Fibroblast of skin of scalp (primary cell): ENCODE results near the gene ERC1.
A peak's percentile ranks its signal among the peaks of the same experiment; 100 is the strongest.
"Not testable (repeated sequence)": the region's sequence is repeated elsewhere in the genome, so short reads cannot be mapped to it uniquely, and the experiment has no call there.

ENCODE experiments used
- DNase-seq: peaks from one replicate; pipeline ENCODE4 v3.0.0-alpha.2; 2013

ERC1 gene

GRCh38 chr12:1293901-1294300 is 302.9 kb downstream of the ERC1 start:
- DNase-seq: no peak

GRCh38 chr12:1297206-1297605 is 306.2 kb downstream of the ERC1 start:
- DNase-seq: peak; percentile 74

- DNase-seq: no peak
Observed at GRCh38 chr12:1297639-1298175, 306.7 kb downstream of the ERC1 start.

GRCh38 chr12:1300460-1300859 is 309.4 kb downstream of the ERC1 start:
- DNase-seq: no peak

GRCh38 chr12:1302201-1302870 is 311.3 kb downstream of the ERC1 start:
- no peak for DNase-seq

- no peak for DNase-seq
Observed at GRCh38 chr12:1305063-1305434, 314.0 kb downstream of the ERC1 start.

GRCh38 chr12:1305791-1306500 is 314.9 kb downstream of the ERC1 start:
- DNase-seq: no peak

- DNase-seq: no peak
Observed at GRCh38 chr12:1306817-1307216, 315.8 kb downstream of the ERC1 start.

- no peak for DNase-seq
Observed at GRCh38 chr12:1307796-1308195, 316.8 kb downstream of the ERC1 start.

GRCh38 chr12:1309613-1310012 is 318.6 kb downstream of the ERC1 start:
- DNase-seq: no peak

- DNase-seq: no peak
Observed at GRCh38 chr12:1310653-1311052, 319.6 kb downstream of the ERC1 start.

GRCh38 chr12:1311145-1311544 is 320.1 kb downstream of the ERC1 start:
- DNase-seq: no peak

GRCh38 chr12:1313906-1314305 is 322.9 kb downstream of the ERC1 start:
- DNase-seq: no peak

GRCh38 chr12:1314523-1314922 is 323.5 kb downstream of the ERC1 start:
- no peak for DNase-seq

- DNase-seq: not testable (repeated sequence)
Observed at GRCh38 chr12:1316991-1317390, 326.0 kb downstream of the ERC1 start.

- DNase-seq: peak; percentile 40
Observed at GRCh38 chr12:1318327-1319031, 327.5 kb downstream of the ERC1 start.

- no peak for DNase-seq
Observed at GRCh38 chr12:1319212-1319611, 328.2 kb downstream of the ERC1 start.

GRCh38 chr12:1320021-1320420 is 329.0 kb downstream of the ERC1 start:
- DNase-seq: no peak

- no peak for DNase-seq
Observed at GRCh38 chr12:1322821-1323220, 331.8 kb downstream of the ERC1 start.

- DNase-seq: no peak
Observed at GRCh38 chr12:1324099-1324498, 333.1 kb downstream of the ERC1 start.

GRCh38 chr12:1324910-1325309 is 333.9 kb downstream of the ERC1 start:
- DNase-seq: no peak

- no peak for DNase-seq
Observed at GRCh38 chr12:1325666-1326065, 334.6 kb downstream of the ERC1 start.

GRCh38 chr12:1326258-1326657 is 335.2 kb downstream of the ERC1 start:
- DNase-seq: no peak

- no peak for DNase-seq
Observed at GRCh38 chr12:1328391-1328790, 337.4 kb downstream of the ERC1 start.
